A673 (cell line): ENCODE results near the gene DNAJB12. TPM values are rescaled to one million over a fixed set of nuclear protein-coding genes. Genes with fewer than 3 reads are reported as not detected.

Source experiments
- BruUV-seq: library from RNA; stranded (reverse); fragments of 400-500 nt; replicated peaks from 2 replicates; lab custom pipeline; 2021; lab: Mats Ljungman, UMichigan
- CTCF ChIA-PET: fragments of 300-600 bp; sonication (Branson Sonifier 250); formaldehyde crosslinking; loops from one replicate; lab custom pipeline; 2022; ENCODE audit warnings: antibody characterized with exemption; lab: Charles Lee
- POLR2A ChIA-PET: fragments of 300-600 bp; sonication (Branson Sonifier 250); formaldehyde crosslinking; loops from one replicate; lab custom pipeline; 2022; ENCODE audit warnings: antibody characterized with exemption; ENCODE audit not compliant: low non-redundant PET; lab: Charles Lee
- DNase-seq: peaks from one replicate; pipeline ENCODE4 v3.0.0-alpha.2; 2015; ENCODE audit warnings: low spot score
- H3K27ac ChIP-seq: fragments of 200-600 bp; sonication (generic); 2 replicates; pipeline ENCODE4 v1.5.1; 2016; ENCODE audit warnings: mixed run types, low read depth, mild to moderate bottlenecking, mixed read lengths, antibody characterized with exemption, low read length; ENCODE audit not compliant: poor library complexity, severe bottlenecking
- H3K27me3 ChIP-seq: fragments of 200-600 bp; sonication (generic); replicated peaks from 2 replicates; pipeline ENCODE4 v1.6.1; 2017; ENCODE audit warnings: mixed run types, low read depth, mild to moderate bottlenecking, mixed read lengths, antibody characterized with exemption, low read length; ENCODE audit not compliant: insufficient read depth, poor library complexity
- H3K36me3 ChIP-seq: fragments of 200-600 bp; sonication (generic); 2 replicates; pipeline ENCODE4 v1.6.1; 2016; ENCODE audit warnings: mixed run types, mild to moderate bottlenecking, mixed read lengths, antibody characterized with exemption, low read length; ENCODE audit not compliant: insufficient read depth, poor library complexity, severe bottlenecking
- H3K4me1 ChIP-seq: fragments of 200-600 bp; sonication (generic); 2 replicates; pipeline ENCODE4 v1.6.1; 2017; ENCODE audit warnings: mixed run types, mild to moderate bottlenecking, mixed read lengths, antibody characterized with exemption, low read length; ENCODE audit not compliant: insufficient read depth, poor library complexity, severe bottlenecking
- H3K4me3 ChIP-seq: fragments of 200-600 bp; sonication (generic); 2 replicates; pipeline ENCODE4 v1.5.1; 2016; ENCODE audit warnings: low read depth, mixed run types, mild to moderate bottlenecking, mixed read lengths, low read length; ENCODE audit not compliant: poor library complexity, severe bottlenecking
- H3K9me3 ChIP-seq: fragments of 200-600 bp; sonication (generic); 2 replicates; pipeline ENCODE4 v1.6.1; 2016; ENCODE audit warnings: mixed run types, low read depth, mild to moderate bottlenecking, mixed read lengths, antibody characterized with exemption, low read length; ENCODE audit not compliant: poor library complexity, severe bottlenecking
- EZH2 ChIP-seq: fragments of 200-600 bp; sonication (generic); IDR thresholded peaks from 2 replicates; pipeline ENCODE4 v1.6.1; 2017; ENCODE audit warnings: borderline replicate concordance, low read depth, mild to moderate bottlenecking, mixed read lengths, antibody characterized with exemption, low read length; ENCODE audit not compliant: poor library complexity, severe bottlenecking
- intact Hi-C: fragments of 100-400 bp; cut with micrococcal nuclease; formaldehyde crosslinking; loops from one replicate; pipeline ENCODE4 v1.10.0; 2022; ENCODE audit not compliant: unreplicated experiment
- total RNA-seq: library from RNA; stranded (reverse); gene quantifications from 2 replicates; pipeline ENCODE4 v1.2.3, GENCODE V29; 2021
- TF ChIP-seq, protein P1 (sequence below): fragments of 300-800, 200-600 bp; sonication (generic); conservative IDR thresholded peaks from 2 replicates; pipeline ENCODE4 v1.5.1; 2017; ENCODE audit warnings: low read depth, mild to moderate bottlenecking, antibody characterized with exemption, low read length, moderate library complexity, mixed read lengths

Gene DNAJB12
- total RNA-seq, 1 experiment from 2014 or later, result 29.5 TPM

- DNase-seq, result no peak
- CTCF ChIA-PET, result interaction anchor here (0.7 kb wide), 1 partner anchor 458 kb away, joined by 12 read pairs; no protein-coding TSS in a partner anchor
- intact Hi-C loops, result no loop called here
These were observed 20.5 kb upstream of the DNAJB12 start for GRCh38 chr10:72375173-72375572.

GRCh38 chr10:72370201-72370722 is 15.5 kb upstream of the DNAJB12 start:
- Histone ChIP-seq H3K4me3 (no peak overlapping the region), H3K27ac (no peak overlapping the region), H3K27me3 (no peaks in the 10 kb centered on the region), H3K36me3 (no peaks in the 10 kb centered on the region), H3K4me1 (no peaks in the 10 kb centered on the region), H3K9me3 (no peaks in the 10 kb centered on the region)
- POLR2A ChIA-PET, result no interaction called here
- CTCF ChIA-PET, result no interaction called here
- no TSS peak for BruUV-seq
- intact Hi-C loops, result no loop called here
- no peak for DNase-seq
- TF ChIP-seq EZH2, result no peak
- TF ChIP-seq, protein P1, sequence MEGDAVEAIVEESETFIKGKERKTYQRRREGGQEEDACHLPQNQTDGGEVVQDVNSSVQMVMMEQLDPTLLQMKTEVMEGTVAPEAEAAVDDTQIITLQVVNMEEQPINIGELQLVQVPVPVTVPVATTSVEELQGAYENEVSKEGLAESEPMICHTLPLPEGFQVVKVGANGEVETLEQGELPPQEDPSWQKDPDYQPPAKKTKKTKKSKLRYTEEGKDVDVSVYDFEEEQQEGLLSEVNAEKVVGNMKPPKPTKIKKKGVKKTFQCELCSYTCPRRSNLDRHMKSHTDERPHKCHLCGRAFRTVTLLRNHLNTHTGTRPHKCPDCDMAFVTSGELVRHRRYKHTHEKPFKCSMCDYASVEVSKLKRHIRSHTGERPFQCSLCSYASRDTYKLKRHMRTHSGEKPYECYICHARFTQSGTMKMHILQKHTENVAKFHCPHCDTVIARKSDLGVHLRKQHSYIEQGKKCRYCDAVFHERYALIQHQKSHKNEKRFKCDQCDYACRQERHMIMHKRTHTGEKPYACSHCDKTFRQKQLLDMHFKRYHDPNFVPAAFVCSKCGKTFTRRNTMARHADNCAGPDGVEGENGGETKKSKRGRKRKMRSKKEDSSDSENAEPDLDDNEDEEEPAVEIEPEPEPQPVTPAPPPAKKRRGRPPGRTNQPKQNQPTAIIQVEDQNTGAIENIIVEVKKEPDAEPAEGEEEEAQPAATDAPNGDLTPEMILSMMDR, result no peak

More at GRCh38 chr10:72375173-72375572, 20.5 kb upstream of the DNAJB12 start:
- Histone ChIP-seq H3K4me1 (peaks cover 19% of the 10 kb centered on the region), H3K27me3 (no peaks in the 10 kb centered on the region), H3K27ac (no peak overlapping the region), H3K36me3 (no peaks in the 10 kb centered on the region), H3K4me3 (no peak overlapping the region), H3K9me3 (no peaks in the 10 kb centered on the region)
- no TSS peak for BruUV-seq
- POLR2A ChIA-PET, result no interaction called here
- TF ChIP-seq, protein P1, result no peak
- TF ChIP-seq EZH2, result no peak

- Histone ChIP-seq H3K4me3 (no peak overlapping the region), H3K36me3 (no peaks in the 10 kb centered on the region), H3K27ac (no peak overlapping the region), H3K4me1 (no peaks in the 10 kb centered on the region), H3K9me3 (no peaks in the 10 kb centered on the region), H3K27me3 (no peaks in the 10 kb centered on the region)
- TF ChIP-seq, protein P1, result no peak
- no peak for TF ChIP-seq EZH2
- ChIA-PET POLR2A (no interaction called here), CTCF (interaction anchor here (0.5 kb wide), 1 partner anchor 318 kb away, joined by 3 read pairs; no protein-coding TSS in a partner anchor)
- TSS peak; percentile 81 for BruUV-seq
- DNase-seq, result no peak
- intact Hi-C loops, result loop anchor here (10.0 kb wide), 1 partner anchor 247 kb away; no protein-coding TSS in a partner anchor
These were observed 12.7 kb upstream of the DNAJB12 start for GRCh38 chr10:72367301-72367960.
